GM19025 (cell line): ENCODE data around the gene ITPKA.
A peak's percentile ranks its signal among the peaks of the same experiment; 100 is the strongest.

Experiments
- ATAC-seq: cut with Tn5 transposase; IDR thresholded peaks from one replicate; pipeline ENCODE4 v1.9.1; 2021; ENCODE audit warnings: mild to moderate bottlenecking, low read depth, moderate library complexity; ENCODE audit not compliant: unreplicated experiment

ITPKA gene

DNA sequence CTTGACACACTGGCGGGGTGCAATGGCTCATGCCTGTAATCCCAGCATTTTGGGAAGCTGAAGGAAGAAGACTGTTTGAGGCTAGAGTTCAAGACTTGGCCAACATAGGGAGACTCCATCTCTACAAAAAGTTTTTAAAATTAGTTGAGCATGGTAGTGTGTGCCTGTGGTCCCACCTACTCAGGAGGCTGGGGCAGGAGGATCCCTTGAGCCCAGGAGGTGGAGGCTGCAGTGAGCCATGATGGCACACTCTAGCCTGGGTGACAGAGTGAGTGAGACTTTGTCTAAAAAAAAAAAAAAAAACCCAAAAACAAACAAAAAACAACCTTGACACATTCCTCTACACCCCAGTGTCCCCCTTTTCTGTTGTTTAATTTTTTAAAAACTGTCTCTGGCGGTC lies 4.0 kb upstream of the ITPKA start:
- ATAC-seq, result no peak

GRCh38 chr15:41490355-41490754 lies 3.3 kb upstream of the ITPKA start:
- ATAC-seq, result no peak

DNA sequence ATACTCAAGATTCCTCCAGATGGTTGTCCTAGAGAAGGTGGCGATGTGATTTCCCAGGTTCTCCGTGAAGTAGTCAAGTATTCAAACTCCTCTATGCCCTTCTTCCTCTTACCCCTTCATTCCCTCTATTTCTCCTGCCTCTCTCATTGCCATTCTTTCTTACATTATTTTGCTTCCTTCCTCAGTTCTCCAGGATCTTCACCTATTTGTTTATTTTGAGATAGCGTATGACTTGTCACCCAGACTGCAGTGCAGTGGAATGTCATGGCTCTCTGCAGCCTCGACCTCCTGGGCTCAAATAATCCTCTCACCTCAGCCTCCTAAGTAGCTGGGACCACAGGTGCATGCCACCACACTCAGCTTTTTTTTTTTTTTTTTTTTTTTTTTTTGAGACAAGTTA lies 1.8 kb upstream of the ITPKA start:
- ATAC-seq, result no peak

DNA sequence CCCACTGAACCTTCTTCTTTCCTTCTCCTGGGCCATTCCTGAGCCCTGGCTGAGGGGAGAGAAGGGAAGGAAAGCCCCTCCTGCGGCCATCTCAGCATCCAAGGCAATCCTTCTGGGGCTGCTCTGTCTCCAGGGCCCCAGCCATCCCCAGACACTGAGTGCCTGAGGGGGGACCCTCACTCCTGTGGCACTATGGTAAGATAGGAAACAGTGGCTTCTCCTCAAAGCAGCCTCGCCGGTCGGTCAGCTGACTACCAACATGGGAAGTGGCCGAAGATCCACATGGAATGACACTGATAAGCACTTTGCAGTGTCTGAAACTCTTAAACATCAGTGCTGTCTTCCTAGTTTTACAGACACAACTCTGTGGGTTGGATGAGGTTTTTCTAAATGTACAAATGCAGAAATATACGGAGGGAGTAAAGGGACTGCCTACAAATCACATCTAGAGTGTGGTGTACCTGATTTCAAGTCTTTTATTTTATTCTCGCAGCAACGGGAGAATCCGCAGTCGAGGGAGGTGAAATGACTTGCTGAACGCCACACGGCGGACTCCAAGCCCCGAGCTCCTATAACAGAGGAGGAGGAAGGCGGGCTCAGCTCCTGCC lies 973 bp upstream of the ITPKA start:
- no peak for ATAC-seq

DNA sequence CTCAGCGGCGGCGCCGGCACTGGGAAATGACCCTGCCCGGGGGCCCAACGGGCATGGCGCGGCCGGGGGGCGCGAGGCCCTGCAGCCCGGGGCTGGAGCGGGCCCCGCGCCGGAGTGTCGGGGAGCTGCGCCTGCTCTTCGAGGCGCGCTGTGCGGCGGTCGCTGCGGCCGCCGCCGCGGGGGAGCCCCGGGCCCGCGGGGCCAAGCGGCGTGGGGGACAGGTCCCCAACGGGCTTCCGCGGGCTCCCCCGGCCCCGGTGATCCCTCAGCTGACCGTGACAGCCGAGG lies 172 bp downstream of the ITPKA start:
- ATAC-seq, result peak; percentile 28

- peak; percentile 8 for ATAC-seq
Measured at GRCh38 chr15:41494190-41494921, 682 bp downstream of the ITPKA start.

- ATAC-seq, result no peak
Measured at GRCh38 chr15:41494922-41495735, 1.5 kb downstream of the ITPKA start.

- no peak for ATAC-seq
Measured at GRCh38 chr15:41495736-41496599, 2.3 kb downstream of the ITPKA start.

GRCh38 chr15:41498657-41499056 lies 5.0 kb downstream of the ITPKA start:
- no peak for ATAC-seq

DNA sequence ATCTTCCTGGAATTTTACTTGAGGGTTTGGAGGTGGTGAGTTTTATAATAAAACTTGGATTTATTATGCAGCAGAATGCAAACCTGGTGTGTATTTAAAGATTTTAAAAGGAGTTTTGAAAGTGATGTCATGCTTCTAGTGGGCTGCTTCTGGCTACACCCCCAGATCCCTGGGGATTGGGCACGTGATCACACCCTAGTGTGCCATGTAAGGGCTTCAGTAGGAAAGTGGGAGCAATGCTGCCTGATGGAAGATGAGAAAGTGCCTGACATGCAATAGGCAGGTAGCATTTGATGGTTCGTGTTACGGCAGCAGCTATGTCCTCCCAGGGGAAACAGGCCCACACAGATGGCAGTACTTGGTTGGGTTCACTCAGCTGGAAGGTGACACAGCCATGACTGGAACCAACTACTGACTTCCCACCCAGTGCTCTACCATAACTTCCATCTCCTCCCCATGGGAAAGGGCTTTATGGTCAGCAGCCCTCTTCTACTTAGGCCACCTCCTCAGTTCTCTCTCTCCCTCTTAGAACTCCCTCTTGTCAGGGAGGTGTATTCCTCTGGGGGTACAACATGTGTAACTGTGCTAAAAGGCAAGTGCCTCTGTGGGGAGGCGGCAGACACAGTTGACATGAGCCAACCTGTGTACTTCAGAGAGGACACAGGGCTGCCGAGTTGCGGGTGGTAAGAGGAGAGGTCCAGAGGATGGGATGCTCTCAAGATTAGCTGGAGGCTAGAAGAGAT lies 5.6 kb downstream of the ITPKA start:
- no peak for ATAC-seq

- ATAC-seq, result no peak
Measured at GRCh38 chr15:41501191-41501917, 7.7 kb downstream of the ITPKA start.

DNA sequence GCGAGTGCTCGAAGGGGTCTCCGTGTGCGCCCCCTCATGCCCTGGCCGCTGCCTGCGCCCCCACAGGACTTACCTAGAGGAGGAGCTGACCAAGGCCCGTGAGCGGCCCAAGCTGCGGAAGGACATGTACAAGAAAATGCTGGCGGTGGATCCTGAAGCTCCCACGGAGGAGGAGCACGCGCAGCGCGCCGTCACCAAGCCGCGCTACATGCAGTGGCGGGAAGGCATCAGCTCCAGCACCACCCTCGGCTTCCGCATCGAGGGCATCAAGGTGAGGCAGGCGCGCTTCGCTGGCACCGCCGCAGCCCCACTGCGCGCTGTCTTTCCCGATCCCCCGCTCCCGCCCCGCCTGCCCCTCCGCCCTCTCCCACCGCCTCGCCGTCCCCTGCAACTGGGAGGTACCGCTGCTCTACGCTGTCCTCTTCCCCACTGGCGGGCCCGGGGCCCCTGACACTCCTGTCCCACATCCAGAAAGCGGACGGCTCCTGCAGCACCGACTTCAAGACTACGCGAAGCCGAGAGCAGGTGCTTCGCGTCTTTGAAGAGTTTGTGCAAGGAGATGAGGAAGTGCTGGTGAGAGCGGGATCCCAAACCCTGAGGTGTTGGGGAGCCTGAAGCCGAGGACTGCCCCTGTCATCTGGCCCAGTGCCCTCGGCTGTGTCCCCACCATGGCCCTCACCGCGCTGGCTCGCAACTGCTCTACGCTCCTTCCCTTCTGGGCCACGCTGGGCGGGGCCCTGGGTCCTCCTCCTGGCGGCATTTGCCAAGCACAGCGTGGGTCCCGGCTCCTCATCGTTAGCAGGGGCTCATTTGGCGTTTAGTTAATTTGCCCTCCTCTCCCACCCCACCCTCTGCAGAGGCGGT lies 8.5 kb downstream of the ITPKA start:
- no peak for ATAC-seq

DNA sequence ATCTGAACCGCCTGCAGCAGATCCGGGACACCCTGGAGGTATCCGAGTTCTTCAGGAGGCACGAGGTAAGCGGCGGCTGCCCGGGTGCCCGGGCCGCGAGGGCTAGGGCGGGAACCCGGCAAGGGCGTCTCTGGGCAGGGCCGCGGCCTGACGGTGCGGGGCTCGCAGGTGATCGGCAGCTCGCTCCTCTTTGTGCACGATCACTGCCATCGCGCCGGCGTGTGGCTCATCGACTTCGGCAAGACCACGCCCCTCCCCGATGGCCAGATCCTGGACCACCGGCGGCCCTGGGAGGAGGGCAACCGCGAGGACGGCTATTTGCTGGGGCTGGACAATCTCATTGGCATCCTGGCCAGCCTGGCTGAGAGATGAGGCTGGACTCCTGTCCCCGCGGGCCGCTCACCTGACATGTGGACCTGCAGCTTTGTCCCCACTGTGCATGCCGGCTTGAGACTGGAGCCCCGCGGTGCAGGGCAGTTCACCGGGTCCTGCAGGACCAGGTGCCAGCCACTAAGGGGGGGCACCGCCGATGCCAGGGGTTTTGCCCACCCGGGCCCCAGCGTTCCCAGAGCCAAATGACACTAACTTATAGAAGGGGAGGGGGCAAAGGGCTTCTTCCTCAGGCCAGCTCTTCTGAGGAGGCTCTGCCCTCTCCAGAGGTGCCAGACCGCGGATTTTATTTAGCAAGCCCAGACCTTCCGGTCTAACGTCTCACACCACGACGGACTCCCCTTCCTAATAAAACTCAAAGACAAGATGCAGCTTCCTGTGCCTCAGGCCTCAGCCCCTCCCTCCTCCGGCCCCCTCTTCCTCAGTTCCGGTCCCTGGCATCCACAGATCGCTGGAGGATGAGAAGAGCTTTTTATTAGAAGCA lies 9.4 kb downstream of the ITPKA start:
- ATAC-seq, result no peak

DNA sequence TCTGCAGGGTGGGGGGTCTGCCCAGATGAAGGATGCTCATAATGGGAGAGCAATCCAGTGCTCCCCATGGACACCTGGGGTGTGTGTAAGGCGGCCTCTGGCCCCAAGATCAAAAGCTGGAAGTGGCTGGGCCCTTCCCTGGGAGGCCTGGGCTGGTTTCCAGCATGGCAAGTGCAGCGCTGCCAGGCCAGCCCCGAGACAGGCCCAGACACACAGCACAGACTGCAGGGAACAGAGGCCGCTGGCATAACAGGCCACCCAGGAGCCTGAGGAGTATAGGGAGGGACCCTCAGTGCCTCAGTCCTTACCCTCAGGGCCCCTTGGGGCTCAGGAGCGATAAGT lies 10.0 kb downstream of the ITPKA start:
- ATAC-seq, result no peak

GRCh38 chr15:41504751-41505492 lies 11.2 kb downstream of the ITPKA start:
- ATAC-seq, result no peak

DNA sequence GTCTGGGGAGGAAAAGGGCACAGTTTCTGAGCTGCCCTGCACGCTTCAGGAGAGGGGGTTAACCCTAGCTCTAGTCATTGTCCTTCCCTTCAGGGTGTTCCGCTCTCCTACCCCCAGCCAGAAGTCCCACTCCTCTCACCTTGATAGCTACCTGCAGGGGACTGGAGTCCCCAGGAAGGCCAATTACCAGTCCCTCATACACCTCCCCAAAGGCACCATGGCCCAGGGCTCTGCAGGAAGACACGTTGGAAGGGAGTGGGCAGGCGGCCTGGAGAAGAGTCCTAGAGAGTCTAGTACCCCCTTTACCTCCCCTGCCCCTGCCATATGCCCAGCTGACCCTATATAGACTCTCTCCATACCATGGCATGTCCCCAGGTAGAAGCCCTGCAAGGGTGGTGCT lies 12.1 kb downstream of the ITPKA start:
- ATAC-seq, result no peak

- no peak for ATAC-seq
Measured at GRCh38 chr15:41506796-41507341, 13.2 kb downstream of the ITPKA start.
